SK-N-SH treated with all-trans-retinoic acid at 6 μM for 48 hours (cell line): Measurements from ENCODE around the gene LTBP1.

Experiments used
- ARNTL ChIP-seq: fragments of 450-650 bp; formaldehyde crosslinking; IDR thresholded peaks from 2 replicates; pipeline ENCODE4 v1.5.0; 2020; ENCODE audit warnings: low read depth, mild to moderate bottlenecking, moderate library complexity, borderline replicate concordance
- BACH2 ChIP-seq: fragments of 250-450 bp; sonication (Bioruptor Pico); IDR thresholded peaks from 2 replicates; pipeline ENCODE4 v1.9.0; 2021; ENCODE audit warnings: mild to moderate bottlenecking, borderline replicate concordance
- CREB5 ChIP-seq: fragments of 250-450 bp; sonication (Bioruptor Pico); IDR thresholded peaks from 2 replicates; pipeline ENCODE4 v1.5.1; 2020; ENCODE audit warnings: low read depth, mild to moderate bottlenecking, moderate library complexity
- CSDC2 ChIP-seq: fragments of 250-450 bp; sonication (Bioruptor Pico); IDR thresholded peaks from 2 replicates; pipeline ENCODE4 v1.5.0; 2020; ENCODE audit warnings: mild to moderate bottlenecking, moderate library complexity
- CSRNP3 ChIP-seq: fragments of 250-450 bp; sonication (Bioruptor Pico); IDR thresholded peaks from 2 replicates; pipeline ENCODE4 v1.5.1; 2021; ENCODE audit warnings: mild to moderate bottlenecking, moderate library complexity
- GLIS3 ChIP-seq: fragments of 250-450 bp; sonication (Bioruptor Pico); IDR thresholded peaks from 2 replicates; pipeline ENCODE4 v1.5.0; 2020; ENCODE audit warnings: mild to moderate bottlenecking, moderate library complexity
- ZC3H10 ChIP-seq: fragments of 250-450 bp; sonication (Bioruptor Pico); IDR thresholded peaks from 2 replicates; pipeline ENCODE4 v1.5.1; 2021; ENCODE audit warnings: mild to moderate bottlenecking, moderate library complexity
- ZNF565 ChIP-seq: fragments of 450-650 bp; formaldehyde crosslinking; conservative IDR thresholded peaks from 2 replicates; pipeline ENCODE4 v1.5.0; 2020; ENCODE audit warnings: low read depth, mild to moderate bottlenecking, moderate library complexity
- ZNF8 ChIP-seq: fragments of 450-650 bp; formaldehyde crosslinking; IDR thresholded peaks from 2 replicates; pipeline ENCODE4 v1.5.0; 2020; ENCODE audit warnings: mild to moderate bottlenecking, moderate library complexity

- no peak for TF ChIP-seq ZNF565 (CRISPR knock-in tag)
- no peak for TF ChIP-seq CSRNP3 (CRISPR knock-in tag)
- no peak for TF ChIP-seq ARNTL (CRISPR knock-in tag)
- no peak for TF ChIP-seq ZNF8 (CRISPR knock-in tag)
- no peak for TF ChIP-seq BACH2
- TF ChIP-seq CREB5 (CRISPR knock-in tag): no peak
- TF ChIP-seq ZC3H10 (CRISPR knock-in tag): no peak
- TF ChIP-seq CSDC2 (CRISPR knock-in tag): no peak
- no peak for TF ChIP-seq GLIS3 (CRISPR knock-in tag)
Measured at GRCh38 chr2:33011373-33011772, 64.6 kb downstream of the LTBP1 start.
